GM10248 (cell line): ENCODE results near the gene DCN.

Experiments used
- CTCF ChIA-PET: fragments of 300-600 bp; sonication (Branson Sonifier 250); formaldehyde crosslinking; extraction: SDS; loops from one replicate; lab custom pipeline; 2021; ENCODE audit warnings: antibody characterized with exemption; lab: Yijun Ruan, JAX
- POLR2A ChIA-PET: fragments of 350-650 bp; sonication (Branson Sonifier 250); formaldehyde crosslinking; extraction: SDS; loops from one replicate; lab custom pipeline; 2020; ENCODE audit warnings: antibody characterized with exemption; lab: Yijun Ruan, JAX
- DNase-seq: peaks from one replicate; pipeline ENCODE4 v3.0.0; 2012; ENCODE audit errors: extremely low spot score
- TF ChIP-seq, protein P1 (sequence below): IDR thresholded peaks from 2 replicates; pipeline ENCODE4 v1.5.1; 2012; ENCODE audit warnings: mild to moderate bottlenecking, low read depth; ENCODE audit errors: extremely low read depth, missing control alignments, control extremely low read depth

Gene DCN

GRCh38 chr12:91161009-91161408 is 21.6 kb downstream of the DCN start:
- ChIA-PET CTCF (interaction anchor here (1.1 kb wide), 1 partner anchor 52 kb away, joined by 3 read pairs; no protein-coding TSS in a partner anchor), POLR2A (no interaction called here)
- TF ChIP-seq, protein P1, sequence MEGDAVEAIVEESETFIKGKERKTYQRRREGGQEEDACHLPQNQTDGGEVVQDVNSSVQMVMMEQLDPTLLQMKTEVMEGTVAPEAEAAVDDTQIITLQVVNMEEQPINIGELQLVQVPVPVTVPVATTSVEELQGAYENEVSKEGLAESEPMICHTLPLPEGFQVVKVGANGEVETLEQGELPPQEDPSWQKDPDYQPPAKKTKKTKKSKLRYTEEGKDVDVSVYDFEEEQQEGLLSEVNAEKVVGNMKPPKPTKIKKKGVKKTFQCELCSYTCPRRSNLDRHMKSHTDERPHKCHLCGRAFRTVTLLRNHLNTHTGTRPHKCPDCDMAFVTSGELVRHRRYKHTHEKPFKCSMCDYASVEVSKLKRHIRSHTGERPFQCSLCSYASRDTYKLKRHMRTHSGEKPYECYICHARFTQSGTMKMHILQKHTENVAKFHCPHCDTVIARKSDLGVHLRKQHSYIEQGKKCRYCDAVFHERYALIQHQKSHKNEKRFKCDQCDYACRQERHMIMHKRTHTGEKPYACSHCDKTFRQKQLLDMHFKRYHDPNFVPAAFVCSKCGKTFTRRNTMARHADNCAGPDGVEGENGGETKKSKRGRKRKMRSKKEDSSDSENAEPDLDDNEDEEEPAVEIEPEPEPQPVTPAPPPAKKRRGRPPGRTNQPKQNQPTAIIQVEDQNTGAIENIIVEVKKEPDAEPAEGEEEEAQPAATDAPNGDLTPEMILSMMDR = no peak
- DNase-seq = no peak

DNA sequence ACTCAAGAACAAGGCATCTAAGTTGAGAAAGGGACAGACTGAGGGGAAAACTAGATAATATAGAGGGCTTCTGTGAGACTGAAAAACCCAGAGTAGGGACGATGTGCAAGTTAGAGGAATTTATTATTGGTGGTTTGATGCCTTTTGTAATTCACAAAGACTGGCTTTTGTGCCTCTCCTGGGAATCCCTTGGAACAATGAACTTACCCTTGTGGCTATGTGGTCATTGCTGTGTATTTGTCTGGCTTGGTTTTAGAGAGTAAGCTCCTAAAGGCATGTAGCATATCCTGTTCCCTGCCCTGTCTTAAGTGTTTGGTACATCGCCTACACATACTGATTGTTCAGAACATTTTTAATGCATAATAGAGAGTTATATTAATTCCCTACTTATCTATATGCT is 26.6 kb downstream of the DCN start:
- DNase-seq = no peak
- POLR2A ChIA-PET = no interaction called here
- TF ChIP-seq, protein P1 = no peak
- CTCF ChIA-PET = interaction anchor here (0.7 kb wide), 1 partner anchor 11 kb away, joined by 4 read pairs; no protein-coding TSS in a partner anchor

DNA sequence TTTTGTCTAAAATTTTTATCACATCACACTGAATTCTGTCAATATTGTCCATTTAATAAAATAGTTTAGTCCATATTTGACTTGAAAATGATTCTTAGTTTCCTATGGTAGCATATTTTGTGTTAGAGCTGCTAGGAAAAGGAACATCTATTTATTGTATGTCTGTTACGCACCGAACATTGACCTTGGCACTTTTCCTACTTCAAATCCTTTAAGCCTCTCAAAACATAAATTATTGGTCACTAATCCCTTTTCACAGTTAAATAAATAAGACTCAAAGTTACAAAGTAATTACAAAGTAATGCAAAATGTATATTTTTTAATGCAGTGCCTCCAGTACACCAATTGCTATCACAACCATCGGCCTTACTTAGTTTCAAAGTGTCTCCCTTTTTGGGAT is 28.5 kb downstream of the DCN start:
- TF ChIP-seq, protein P1 = no peak
- DNase-seq = no peak
- ChIA-PET POLR2A (no interaction called here), CTCF (interaction anchor here (1.0 kb wide), 1 partner anchor 15 kb away, joined by 3 read pairs; no protein-coding TSS in a partner anchor)

DNA sequence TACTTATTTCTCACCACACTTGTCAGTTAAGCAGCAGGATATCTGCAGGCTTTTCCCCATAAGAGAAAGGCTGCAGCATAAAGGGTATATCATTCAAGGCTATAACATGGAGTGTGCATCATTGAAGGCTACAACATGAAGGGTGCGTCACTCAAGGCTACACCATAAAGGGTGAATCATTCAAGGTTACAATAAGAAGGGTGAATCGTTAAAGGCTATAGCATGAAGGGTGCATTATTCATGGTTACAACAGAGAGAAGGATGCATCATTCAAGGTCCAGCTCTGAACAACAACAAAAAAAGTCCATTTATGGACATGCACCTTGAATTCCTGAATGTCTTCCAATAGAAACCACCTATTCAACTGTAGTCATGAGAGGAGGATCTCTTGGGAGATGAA is 38.6 kb downstream of the DCN start:
- TF ChIP-seq, protein P1 = no peak
- CTCF ChIA-PET = no interaction called here
- no peak for DNase-seq
- POLR2A ChIA-PET = no interaction called here

DNA sequence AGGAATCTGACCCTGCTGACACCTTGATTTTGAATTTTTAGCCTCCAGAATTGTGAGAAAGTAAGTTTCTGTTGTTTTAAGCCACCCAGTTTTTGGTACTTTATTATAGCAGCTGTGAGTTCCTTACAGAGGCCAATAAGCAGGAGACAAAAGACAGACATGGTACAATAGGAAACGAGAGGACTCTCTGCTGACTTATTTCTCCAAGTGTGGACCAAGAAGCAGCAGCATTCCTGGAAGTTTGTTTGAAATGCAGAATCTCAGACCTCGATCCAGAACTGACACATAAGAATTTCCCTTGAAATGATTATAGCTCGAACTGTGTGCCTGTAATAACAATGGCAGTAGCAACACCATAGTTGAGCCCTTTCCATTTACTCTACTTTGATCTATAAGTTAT is 39.4 kb downstream of the DCN start:
- TF ChIP-seq, protein P1 = no peak
- no peak for DNase-seq
- CTCF ChIA-PET = no interaction called here
- POLR2A ChIA-PET = no interaction called here

DNA sequence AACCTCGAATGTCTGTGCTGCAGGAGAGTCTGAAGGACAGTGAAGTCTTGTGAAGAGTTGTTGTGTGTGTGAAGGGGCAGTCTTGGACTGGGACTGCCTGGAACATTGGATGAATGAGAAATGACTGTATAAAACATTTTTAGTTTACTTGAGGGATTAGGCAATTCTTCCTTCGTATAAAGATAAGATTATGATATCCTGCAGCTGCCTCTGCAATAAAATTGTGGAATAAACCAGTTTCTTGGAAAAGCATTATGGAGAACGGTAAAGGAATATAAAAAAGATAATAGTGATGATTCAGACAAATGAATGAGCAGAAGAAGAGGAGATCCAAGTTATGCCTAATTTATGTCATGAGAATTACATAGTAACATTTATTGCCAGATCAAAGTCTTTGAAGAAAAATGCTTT is 40.4 kb downstream of the DCN start:
- no peak for DNase-seq
- ChIA-PET POLR2A (no interaction called here), CTCF (no interaction called here)
- TF ChIP-seq, protein P1 = no peak
